Stimulated activated CD8-positive, alpha-beta memory T cell treated with anti-CD3 and anti-CD28 coated beads, Interleukin-2, amount 100 ng/mL, for 1 hour (primary cell): ENCODE data around the gene SPRTN.
"Not testable (repeated sequence)": the region's sequence is repeated elsewhere in the genome, so short reads cannot be mapped to it uniquely, and the experiment has no call there.

Experiments used
- DNase-seq, 2 donors: peaks; one replicate each; pipeline ENCODE4 v3.0.0-alpha.2; 2020; ENCODE audit warnings: low read depth in 2 of 2

Gene SPRTN

GRCh38 chr1:231335663-231336602, 2.2 kb upstream of the SPRTN start:
- no peak for DNase-seq

DNA sequence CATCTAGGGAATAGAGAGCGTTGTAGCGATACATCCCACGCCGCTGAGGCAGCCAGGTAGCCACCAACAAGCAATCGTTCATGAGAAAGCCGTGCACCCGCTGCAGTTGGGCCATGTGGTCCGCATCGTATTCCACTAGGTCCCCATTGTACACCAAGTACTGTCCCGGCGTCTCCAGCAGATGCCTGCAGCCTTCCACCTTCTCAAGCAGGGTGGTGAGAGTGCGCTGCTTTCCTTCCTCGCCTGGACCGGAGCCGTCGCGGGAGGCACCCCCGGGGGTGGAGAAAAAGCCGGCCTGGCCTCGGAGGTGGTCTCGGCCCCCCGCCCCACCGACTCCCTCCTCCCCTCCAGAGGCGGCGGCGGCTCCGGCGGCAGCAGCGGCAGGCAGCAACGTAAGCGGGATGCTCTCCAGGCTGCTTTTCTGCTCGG, 1.0 kb upstream of the SPRTN start:
- DNase-seq = no peak

DNA sequence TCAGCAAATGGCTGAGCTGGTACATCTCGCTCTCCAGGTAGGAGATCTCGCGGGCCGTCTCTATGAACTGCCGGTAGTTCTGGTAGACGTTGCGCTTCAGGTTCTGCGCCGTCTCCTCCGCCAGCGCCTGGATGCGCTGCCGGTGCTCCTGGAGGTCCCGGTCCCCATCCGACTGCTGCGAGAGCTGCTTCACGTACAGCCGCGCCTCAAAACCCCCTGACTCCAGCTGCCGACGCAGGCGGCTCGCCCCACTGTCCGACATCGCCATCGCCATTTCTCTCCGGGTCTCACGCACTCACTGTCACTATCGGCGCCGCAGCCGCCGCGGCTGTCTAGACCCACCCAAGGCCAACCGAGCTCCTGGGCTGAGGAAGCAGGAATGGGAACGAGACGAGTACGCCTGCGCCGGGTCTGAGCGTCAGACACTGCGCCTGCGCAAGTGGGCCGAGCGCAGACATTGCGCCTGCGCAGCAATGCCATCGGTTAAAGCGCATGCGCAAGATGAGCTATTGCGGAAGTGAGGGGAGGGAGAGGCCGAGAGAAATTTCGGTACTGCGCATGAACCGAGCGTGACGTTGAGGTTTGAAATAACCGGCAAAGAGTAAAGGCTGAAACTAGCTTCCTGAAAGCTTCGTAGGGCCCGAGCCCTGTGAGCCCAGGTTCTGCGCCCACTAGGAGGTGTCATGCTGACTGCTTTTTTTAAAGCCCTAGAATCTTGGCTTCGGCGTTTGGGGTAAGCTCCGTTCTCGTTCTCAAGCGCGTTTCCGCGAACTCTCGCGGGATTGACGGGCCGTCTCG, 422 bp upstream of the SPRTN start, which contains the start of gene EXOC8:
EXOC8 (minus strand) TSS at position 381 of the 798 bp plus-strand sequence; CDS start at position 274, 107 bp downstream.
- peak; percentile 96 to 97 for DNase-seq

DNA sequence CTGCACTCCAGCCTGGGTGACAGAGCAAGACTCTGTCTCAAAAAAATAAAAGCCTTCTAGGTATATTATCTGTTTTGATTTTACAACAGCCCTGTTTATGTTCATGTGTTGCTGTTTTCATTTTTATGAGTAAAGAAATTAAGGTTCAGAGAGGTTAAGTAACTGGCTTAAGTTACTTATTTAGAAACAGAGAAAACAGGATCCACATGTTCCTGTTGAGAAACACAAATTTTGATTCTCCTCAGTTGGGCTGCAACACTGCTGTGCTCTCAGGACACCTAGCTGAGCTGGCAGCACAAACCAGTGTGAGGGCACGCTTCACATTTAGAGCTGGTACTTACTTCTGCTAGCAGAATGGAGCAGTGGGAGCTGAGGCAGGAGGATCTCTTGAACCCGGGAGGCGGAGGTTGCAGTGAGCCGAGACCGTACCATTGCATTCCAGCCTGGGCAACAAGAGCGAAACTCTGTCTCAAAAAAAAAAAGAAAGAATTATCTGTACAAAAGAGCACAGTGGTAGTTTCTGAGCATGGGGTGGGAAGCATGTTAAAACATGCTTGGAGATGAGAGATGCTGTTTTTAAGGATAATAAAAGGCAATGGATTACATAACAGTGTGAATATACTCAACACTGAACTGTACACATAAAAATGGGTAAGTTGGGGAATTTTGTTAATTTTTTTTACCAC, 2.4 kb downstream of the SPRTN start:
- DNase-seq = no peak

- DNase-seq = no peak
Measured at GRCh38 chr1:231347961-231348360, 9.9 kb downstream of the SPRTN start.

- DNase-seq = no peak
Measured at GRCh38 chr1:231348442-231348841, 10.3 kb downstream of the SPRTN start.

DNA sequence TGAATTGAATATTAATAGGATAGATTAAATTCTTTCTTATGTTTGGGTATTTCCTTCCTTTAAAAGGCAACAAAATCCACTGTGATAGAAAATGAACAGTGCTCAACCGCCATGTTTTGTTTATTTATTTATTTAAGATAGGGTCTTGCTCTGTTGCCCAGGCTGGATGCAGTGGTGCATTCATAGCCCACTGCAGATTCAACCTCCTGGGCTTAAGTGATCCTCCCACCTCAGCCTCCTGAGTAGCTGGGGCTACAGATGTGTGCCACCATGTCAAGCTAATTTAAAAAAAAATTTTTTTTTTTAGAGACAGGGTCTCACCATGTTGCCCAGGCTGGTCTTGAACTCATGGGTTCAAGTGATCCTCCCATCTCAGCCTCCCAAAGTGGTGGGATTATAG, 10.8 kb downstream of the SPRTN start:
- DNase-seq = not testable (repeated sequence)

GRCh38 chr1:231351816-231352215, 13.7 kb downstream of the SPRTN start:
- no peak for DNase-seq

GRCh38 chr1:231353086-231353485, 15.0 kb downstream of the SPRTN start:
- no peak for DNase-seq

GRCh38 chr1:231354330-231355020, 16.4 kb downstream of the SPRTN start:
- DNase-seq = no peak

DNA sequence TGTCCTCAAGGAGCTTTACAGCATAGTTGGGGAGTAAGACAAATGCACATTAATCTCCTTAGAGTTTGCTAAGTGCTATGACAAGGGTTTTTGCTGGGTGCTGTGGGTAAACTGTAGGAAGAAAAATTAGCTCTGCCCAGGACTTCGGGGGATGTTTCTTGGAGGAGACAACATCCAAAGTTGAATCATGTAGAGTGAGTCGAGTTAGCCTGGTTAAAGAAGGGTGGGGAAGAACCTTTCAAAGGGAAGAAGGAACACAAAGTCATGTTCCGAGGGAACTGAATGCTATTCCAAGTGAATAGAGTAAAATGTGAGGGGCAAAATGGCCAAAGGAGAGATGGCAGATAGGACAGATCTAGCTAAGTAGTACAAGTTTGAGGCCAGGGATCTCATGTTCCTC, 17.1 kb downstream of the SPRTN start:
- DNase-seq = no peak

DNA sequence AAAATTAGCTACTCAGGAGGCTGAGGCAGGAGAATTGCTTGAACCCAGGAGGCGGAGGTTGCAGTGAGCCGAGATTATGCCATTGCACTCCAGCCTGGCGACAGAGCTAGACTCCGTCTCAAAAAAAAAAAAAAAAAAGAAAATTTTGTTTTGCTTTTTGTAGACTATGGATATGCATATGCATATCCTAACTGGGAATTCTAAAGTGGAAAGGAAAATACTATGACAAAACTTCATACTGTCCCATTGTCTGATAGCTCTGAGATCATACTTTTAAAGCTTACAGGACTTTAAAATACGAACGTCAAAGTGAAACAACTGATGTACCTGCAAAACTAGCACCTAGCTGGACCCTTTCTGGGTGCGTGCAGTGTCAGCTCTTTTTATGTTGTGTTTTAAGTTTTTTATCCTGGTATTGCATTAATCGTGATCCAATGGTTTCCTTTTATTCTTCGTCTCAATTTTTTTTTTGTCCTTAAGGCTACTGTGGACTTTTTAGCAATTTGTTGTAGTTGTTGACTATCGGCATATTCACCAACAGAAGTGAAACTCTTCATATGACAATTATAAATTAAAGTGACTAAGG, 19.2 kb downstream of the SPRTN start:
- no peak for DNase-seq

- DNase-seq = no peak
Measured at GRCh38 chr1:231357831-231358354, 19.8 kb downstream of the SPRTN start.

DNA sequence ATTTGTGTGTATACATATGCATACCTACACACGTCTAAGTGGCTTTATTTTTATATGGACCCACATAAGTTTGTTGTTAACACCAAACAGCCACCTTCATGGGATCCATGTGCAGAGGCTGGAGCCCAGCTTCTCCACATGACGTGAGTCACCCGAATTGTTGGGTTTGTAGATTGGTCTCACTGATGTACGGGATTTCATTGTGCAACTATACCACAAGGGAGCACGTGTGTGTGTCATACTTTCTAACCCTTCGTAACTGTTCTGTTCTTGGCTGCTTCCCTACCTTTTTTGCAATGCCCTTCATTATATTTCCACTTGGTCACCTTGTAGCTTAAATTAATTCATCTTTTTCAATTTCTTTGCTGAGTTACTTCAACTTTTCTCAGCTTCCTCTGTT, 21.0 kb downstream of the SPRTN start:
- no peak for DNase-seq

- no peak for DNase-seq
Measured at GRCh38 chr1:231362325-231362724, 24.2 kb downstream of the SPRTN start.

- DNase-seq = no peak
Measured at GRCh38 chr1:231363624-231364023, 25.5 kb downstream of the SPRTN start.

GRCh38 chr1:231364192-231364591, 26.1 kb downstream of the SPRTN start:
- no peak for DNase-seq

GRCh38 chr1:231369282-231369681, 31.2 kb downstream of the SPRTN start:
- no peak for DNase-seq

GRCh38 chr1:231372501-231372900, 34.4 kb downstream of the SPRTN start:
- no peak for DNase-seq

- DNase-seq = no peak
Measured at GRCh38 chr1:231374394-231374793, 36.3 kb downstream of the SPRTN start.

GRCh38 chr1:231376101-231376500, 38.0 kb downstream of the SPRTN start:
- no peak for DNase-seq
